Measurements from ENCODE around the gene SPACDR. TPM values are rescaled to one million over a fixed set of nuclear protein-coding genes. Genes with fewer than 3 reads are reported as not detected.

The SPACDR gene
- total RNA-seq, 1 donor from 2014 or later: not detected

- intact Hi-C loops (cut with DNase I): no loop called here
- DNase-seq (ENCODE audit: extremely low spot score in 2 of 2): no peak
- Histone ChIP-seq H3K36me3 (peaks cover 0 to 16% of the 10 kb centered on the region in 2 donors), H3K4me3 (peak overlapping the region; percentile 73 to 97), H3K9me3 (no peaks in the 10 kb centered on the region), H3K4me1 (peaks cover 45% of the 10 kb centered on the region), H3K27me3 (no peaks in the 10 kb centered on the region), H3K27ac (peak overlapping the region; percentile 96)
- TF ChIP-seq CTCF (IDR thresholded peaks at IDR 0.05) (no peak), POLR2A (IDR thresholded peaks at IDR 0.05) (no peak), POLR2AphosphoS5 (IDR thresholded peaks at IDR 0.05; ENCODE audit: insufficient read depth in 1 of 2, low read depth in 1 of 2) (no peak)
Measured at GRCh38 chr7:100434297-100435144, 29.5 kb downstream of the SPACDR start.

- Histone ChIP-seq H3K4me3 (no peak overlapping the region), H3K27ac (no peak overlapping the region), H3K27me3 (no peaks in the 10 kb centered on the region), H3K9me3 (no peaks in the 10 kb centered on the region), H3K36me3 (peaks cover 0 to 16% of the 10 kb centered on the region in 2 donors), H3K4me1 (peaks cover 45% of the 10 kb centered on the region)
- intact Hi-C loops (cut with DNase I): no loop called here
- no peak for DNase-seq (ENCODE audit: extremely low spot score in 2 of 2)
- TF ChIP-seq POLR2AphosphoS5 (IDR thresholded peaks at IDR 0.05; ENCODE audit: insufficient read depth in 1 of 2, low read depth in 1 of 2): no peak
- no peak for TF ChIP-seq CTCF (IDR thresholded peaks at IDR 0.05)
- no peak for TF ChIP-seq POLR2A (IDR thresholded peaks at IDR 0.05)
Measured at GRCh38 chr7:100433592-100434296, 30.3 kb downstream of the SPACDR start.

GRCh38 chr7:100433276-100433591 is 30.8 kb downstream of the SPACDR start:
- no peak overlapping the region for H3K27ac ChIP-seq
- peaks cover 45% of the 10 kb centered on the region for H3K4me1 ChIP-seq
- intact Hi-C loops (cut with DNase I): no loop called here
- no peaks in the 10 kb centered on the region for H3K9me3 ChIP-seq
- H3K27me3 ChIP-seq: no peaks in the 10 kb centered on the region
- peaks cover 0 to 16% of the 10 kb centered on the region in 2 donors for H3K36me3 ChIP-seq
- no peak for DNase-seq (ENCODE audit: extremely low spot score in 2 of 2)
- H3K4me3 ChIP-seq: no peak overlapping the region
- TF ChIP-seq POLR2AphosphoS5 (IDR thresholded peaks at IDR 0.05; ENCODE audit: insufficient read depth in 1 of 2, low read depth in 1 of 2): no peak
- TF ChIP-seq CTCF (IDR thresholded peaks at IDR 0.05): no peak
- TF ChIP-seq POLR2A (IDR thresholded peaks at IDR 0.05): no peak

GRCh38 chr7:100432621-100433275 is 31.3 kb downstream of the SPACDR start:
- Histone ChIP-seq H3K4me1 (peaks cover 45% of the 10 kb centered on the region), H3K36me3 (peaks cover 0 to 16% of the 10 kb centered on the region in 2 donors), H3K4me3 (no peak overlapping the region), H3K27ac (no peak overlapping the region), H3K27me3 (no peaks in the 10 kb centered on the region), H3K9me3 (no peaks in the 10 kb centered on the region)
- DNase-seq (ENCODE audit: extremely low spot score in 2 of 2): no peak
- intact Hi-C loops (cut with DNase I): no loop called here
- TF ChIP-seq CTCF (IDR thresholded peaks at IDR 0.05) (no peak), POLR2A (IDR thresholded peaks at IDR 0.05) (no peak)

All from vagina (tissue), 2 donors.